Type B pancreatic cell (in vitro differentiated cells): ENCODE measurements around the gene STOM. TPM values are rescaled to one million over a fixed set of nuclear protein-coding genes. Genes with fewer than 3 reads are reported as not detected.

Source experiments
- DNase-seq: peaks from one replicate; pipeline ENCODE4 v3.0.0; 2021; ENCODE audit warnings: mixed read lengths; ENCODE audit not compliant: unreplicated experiment; ENCODE audit errors: extremely low spot score
- H3K27ac Mint-ChIP-seq: 2 replicates; pipeline ENCODE4 v1.8.0; 2021; ENCODE audit warnings: mild to moderate bottlenecking, mixed read lengths
- H3K27me3 Mint-ChIP-seq: 2 replicates; pipeline ENCODE4 v1.8.0; 2021; ENCODE audit warnings: mixed read lengths
- H3K36me3 Mint-ChIP-seq: 2 replicates; pipeline ENCODE4 v1.8.0; 2021; ENCODE audit warnings: mixed read lengths
- H3K4me1 Mint-ChIP-seq: one replicate; pipeline ENCODE4 v1.8.0; 2021; ENCODE audit warnings: mixed read lengths; ENCODE audit not compliant: unreplicated experiment
- H3K4me3 Mint-ChIP-seq: 2 replicates; pipeline ENCODE4 v1.8.0; 2021; ENCODE audit warnings: mild to moderate bottlenecking, mixed read lengths
- H3K9me3 Mint-ChIP-seq: 2 replicates; pipeline ENCODE4 v1.8.0; 2021; ENCODE audit warnings: mixed read lengths
- total RNA-seq: library from RNA; stranded (reverse); gene quantifications from 2 replicates; pipeline ENCODE4 v1.2.1, GENCODE V29; 2021; ENCODE audit warnings: low replicate concordance
- TF ChIP-seq, protein P1 (sequence below): fragments of 200-600 bp; sonication (generic); conservative IDR thresholded peaks from 2 replicates; pipeline ENCODE4 v1.5.0; 2021; ENCODE audit warnings: antibody characterized with exemption, mild to moderate bottlenecking

Gene STOM
- total RNA-seq, 1 donor from 2014 or later: 30.7 TPM

GRCh38 chr9:121331549-121331948 is 38.5 kb downstream of the STOM start:
- Mint-ChIP-seq H3K27ac (no peak overlapping the region), H3K27me3 (no peaks in the 10 kb centered on the region), H3K4me3 (no peak overlapping the region), H3K9me3 (peaks cover 4% of the 10 kb centered on the region), H3K4me1 (peaks cover 7% of the 10 kb centered on the region), H3K36me3 (peaks cover 19% of the 10 kb centered on the region)
- TF ChIP-seq, protein P1, sequence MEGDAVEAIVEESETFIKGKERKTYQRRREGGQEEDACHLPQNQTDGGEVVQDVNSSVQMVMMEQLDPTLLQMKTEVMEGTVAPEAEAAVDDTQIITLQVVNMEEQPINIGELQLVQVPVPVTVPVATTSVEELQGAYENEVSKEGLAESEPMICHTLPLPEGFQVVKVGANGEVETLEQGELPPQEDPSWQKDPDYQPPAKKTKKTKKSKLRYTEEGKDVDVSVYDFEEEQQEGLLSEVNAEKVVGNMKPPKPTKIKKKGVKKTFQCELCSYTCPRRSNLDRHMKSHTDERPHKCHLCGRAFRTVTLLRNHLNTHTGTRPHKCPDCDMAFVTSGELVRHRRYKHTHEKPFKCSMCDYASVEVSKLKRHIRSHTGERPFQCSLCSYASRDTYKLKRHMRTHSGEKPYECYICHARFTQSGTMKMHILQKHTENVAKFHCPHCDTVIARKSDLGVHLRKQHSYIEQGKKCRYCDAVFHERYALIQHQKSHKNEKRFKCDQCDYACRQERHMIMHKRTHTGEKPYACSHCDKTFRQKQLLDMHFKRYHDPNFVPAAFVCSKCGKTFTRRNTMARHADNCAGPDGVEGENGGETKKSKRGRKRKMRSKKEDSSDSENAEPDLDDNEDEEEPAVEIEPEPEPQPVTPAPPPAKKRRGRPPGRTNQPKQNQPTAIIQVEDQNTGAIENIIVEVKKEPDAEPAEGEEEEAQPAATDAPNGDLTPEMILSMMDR: no peak
- DNase-seq: no peak

GRCh38 chr9:121328876-121329681 is 41.0 kb downstream of the STOM start:
- TF ChIP-seq, protein P1: no peak
- H3K27me3 Mint-ChIP-seq: no peaks in the 10 kb centered on the region
- H3K36me3 Mint-ChIP-seq: peaks cover 14% of the 10 kb centered on the region
- DNase-seq: no peak
- no peaks in the 10 kb centered on the region for H3K9me3 Mint-ChIP-seq
- no peak overlapping the region for H3K27ac Mint-ChIP-seq
- H3K4me3 Mint-ChIP-seq: no peak overlapping the region
- H3K4me1 Mint-ChIP-seq: peaks cover under 1% of the 10 kb centered on the region

DNA sequence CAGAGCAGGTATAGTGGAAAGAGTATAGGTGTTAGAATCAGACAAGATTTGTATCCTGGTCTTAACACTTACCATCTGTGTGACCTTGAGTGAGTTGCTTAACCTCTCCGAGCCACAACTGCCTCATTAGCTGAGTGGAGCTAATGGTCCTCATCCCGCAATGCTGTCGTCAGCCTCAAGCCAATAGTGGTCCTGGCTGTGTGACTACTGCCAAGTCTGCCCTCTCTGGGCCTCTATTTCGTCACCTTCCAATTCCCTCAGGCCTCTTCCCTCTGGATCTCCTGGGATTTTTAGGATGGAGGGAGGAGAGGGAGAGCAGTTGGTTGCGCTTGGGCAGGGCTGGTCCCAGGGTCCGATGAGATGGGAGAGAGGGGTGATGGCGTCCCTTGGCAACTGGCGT is 41.6 kb downstream of the STOM start:
- H3K27ac Mint-ChIP-seq: no peak overlapping the region
- peaks cover 9% of the 10 kb centered on the region for H3K36me3 Mint-ChIP-seq
- DNase-seq: no peak
- no peaks in the 10 kb centered on the region for H3K4me1 Mint-ChIP-seq
- TF ChIP-seq, protein P1: no peak
- no peaks in the 10 kb centered on the region for H3K27me3 Mint-ChIP-seq
- no peaks in the 10 kb centered on the region for H3K9me3 Mint-ChIP-seq
- H3K4me3 Mint-ChIP-seq: no peak overlapping the region

GRCh38 chr9:121326901-121327613 is 43.0 kb downstream of the STOM start:
- H3K27ac Mint-ChIP-seq: no peak overlapping the region
- no peak for DNase-seq
- TF ChIP-seq, protein P1: no peak
- no peaks in the 10 kb centered on the region for H3K4me1 Mint-ChIP-seq
- no peaks in the 10 kb centered on the region for H3K9me3 Mint-ChIP-seq
- peaks cover 18% of the 10 kb centered on the region for H3K36me3 Mint-ChIP-seq
- H3K27me3 Mint-ChIP-seq: no peaks in the 10 kb centered on the region
- H3K4me3 Mint-ChIP-seq: no peak overlapping the region

- Mint-ChIP-seq H3K4me1 (no peaks in the 10 kb centered on the region), H3K27ac (peak overlapping the region; percentile 72), H3K4me3 (no peak overlapping the region), H3K27me3 (no peaks in the 10 kb centered on the region), H3K9me3 (no peaks in the 10 kb centered on the region), H3K36me3 (peaks cover 20% of the 10 kb centered on the region)
- TF ChIP-seq, protein P1: no peak
- no peak for DNase-seq
These were observed 43.8 kb downstream of the STOM start for GRCh38 chr9:121326130-121326838.
